GM23338 (cell line): ENCODE data around the gene LRRC4B. TPM values are rescaled to one million over a fixed set of nuclear protein-coding genes. Genes with fewer than 3 reads are reported as not detected.

Experiments
- ATAC-seq: fragments of 200-7000 bp; cut with Tn5 transposase; 3 replicates; pipeline ENCODE4 v1.9.1; 2020
- DNase-seq: peaks from one replicate; pipeline ENCODE4 v3.0.0-alpha.2; 2015; ENCODE audit warnings: low spot score
- H2AFZ ChIP-seq: fragments of 200-600 bp; sonication (generic); 2 replicates; pipeline ENCODE4 v1.8.0; 2016; ENCODE audit warnings: antibody characterized with exemption, mild to moderate bottlenecking, moderate library complexity
- H3F3A ChIP-seq: fragments of 200-600 bp; sonication (generic); replicated peaks from 2 replicates; pipeline ENCODE4 v1.8.0; 2017; ENCODE audit warnings: antibody characterized with exemption, mixed run types, low read depth
- H3K27ac ChIP-seq: fragments of 200-600 bp; sonication (generic); 2 replicates; pipeline ENCODE4 v1.6.1; 2016; ENCODE audit warnings: low read depth
- H3K27me3 ChIP-seq: fragments of 200-600 bp; sonication (generic); 2 replicates; pipeline ENCODE4 v1.8.0; 2016; ENCODE audit warnings: mild to moderate bottlenecking, mixed run types, moderate library complexity; ENCODE audit not compliant: insufficient read depth
- H3K36me3 ChIP-seq: fragments of 200-600 bp; sonication (generic); 2 replicates; pipeline ENCODE4 v1.8.0; 2016; ENCODE audit warnings: mild to moderate bottlenecking; ENCODE audit not compliant: insufficient read depth
- H3K4me1 ChIP-seq: fragments of 200-600 bp; sonication (generic); 2 replicates; pipeline ENCODE4 v1.8.0; 2016; ENCODE audit warnings: mild to moderate bottlenecking, moderate library complexity; ENCODE audit not compliant: insufficient read depth
- H3K4me2 ChIP-seq: fragments of 200-600 bp; sonication (generic); 2 replicates; pipeline ENCODE4 v1.7.1; 2017; ENCODE audit warnings: mixed run types
- H3K4me3 ChIP-seq: fragments of 200-600 bp; sonication (generic); 2 replicates; pipeline ENCODE4 v1.6.1; 2016; ENCODE audit warnings: mixed run types
- H3K79me2 ChIP-seq: fragments of 200-600 bp; sonication (generic); replicated peaks from 2 replicates; pipeline ENCODE4 v1.8.0; 2017; ENCODE audit warnings: mild to moderate bottlenecking; ENCODE audit not compliant: insufficient read depth
- H3K9me2 ChIP-seq: fragments of 200-600 bp; sonication (generic); 2 replicates; pipeline ENCODE4 v1.8.0; 2017; ENCODE audit not compliant: insufficient read depth
- H4K20me1 ChIP-seq: fragments of 200-600 bp; sonication (generic); replicated peaks from 2 replicates; pipeline ENCODE4 v1.8.0; 2017; ENCODE audit warnings: mild to moderate bottlenecking; ENCODE audit not compliant: insufficient read depth
- H3K27ac Mint-ChIP-seq: 2 replicates; pipeline ENCODE4 v1.8.0; 2020; ENCODE audit warnings: inconsistent platforms, mild to moderate bottlenecking, moderate library complexity, mixed read lengths
- H3K27me3 Mint-ChIP-seq: 3 replicates; pipeline ENCODE4 v1.8.0; 2022; ENCODE audit warnings: low read depth, mild to moderate bottlenecking, moderate library complexity, mixed read lengths, inconsistent platforms; ENCODE audit not compliant: insufficient read depth, poor library complexity
- H3K36me3 Mint-ChIP-seq: 3 replicates; pipeline ENCODE4 v1.8.0; 2021; ENCODE audit warnings: low read depth, mild to moderate bottlenecking, inconsistent platforms, moderate library complexity, mixed read lengths
- H3K4me1 Mint-ChIP-seq: 3 replicates; pipeline ENCODE4 v1.8.0; 2020; ENCODE audit warnings: mild to moderate bottlenecking, inconsistent platforms, mixed read lengths
- H3K4me3 Mint-ChIP-seq: 3 replicates; pipeline ENCODE4 v1.8.0; 2021; ENCODE audit warnings: moderate library complexity, mild to moderate bottlenecking, inconsistent platforms, mixed read lengths
- H3K9me3 Mint-ChIP-seq: 3 replicates; pipeline ENCODE4 v1.8.0; 2020; ENCODE audit warnings: moderate library complexity, mild to moderate bottlenecking, inconsistent platforms, mixed read lengths
- CREB1 ChIP-seq: fragments of 250-450 bp; sonication (Bioruptor Pico); IDR thresholded peaks from 2 replicates; pipeline ENCODE4 v1.5.0; 2020; ENCODE audit warnings: low read depth, mild to moderate bottlenecking, moderate library complexity
- CTCF ChIP-seq, 2 experiments: fragments of 200-600 bp in 1 of 2; sonication (generic) in 1 of 2; conservative IDR thresholded peaks; 2 replicates each; pipeline versions ENCODE4 v1.5.1 to v1.6.1; 2016 to 2017; ENCODE audit warnings: antibody characterized with exemption in 2 of 2, low read depth in 2 of 2, mild to moderate bottlenecking in 2 of 2, moderate library complexity in 1 of 2
- ETS1 ChIP-seq: IDR thresholded peaks from 2 replicates; pipeline ENCODE4 v1.6.1; 2016; ENCODE audit warnings: antibody characterized with exemption
- EZH2 ChIP-seq: fragments of 200-600 bp; sonication (generic); IDR thresholded peaks from one replicate; pipeline ENCODE4 v1.8.0; 2017; ENCODE audit warnings: antibody characterized with exemption, mild to moderate bottlenecking, low read depth; ENCODE audit not compliant: unreplicated experiment
- JUNB ChIP-seq: IDR thresholded peaks from one replicate; pipeline ENCODE4 v1.6.1; 2016; ENCODE audit warnings: antibody characterized with exemption; ENCODE audit not compliant: unreplicated experiment
- NANOG ChIP-seq: IDR thresholded peaks from 2 replicates; pipeline ENCODE4 v1.6.1; 2016; ENCODE audit warnings: antibody characterized with exemption, borderline replicate concordance
- POLR2AphosphoS5 ChIP-seq: IDR thresholded peaks from 2 replicates; pipeline ENCODE4 v1.6.1; 2016; ENCODE audit warnings: antibody characterized with exemption, low read depth
- REST ChIP-seq: IDR thresholded peaks from one replicate; pipeline ENCODE4 v1.6.1; 2018; ENCODE audit warnings: antibody characterized with exemption; ENCODE audit not compliant: unreplicated experiment
- STAT1 ChIP-seq: IDR thresholded peaks from one replicate; pipeline ENCODE4 v1.6.1; 2016; ENCODE audit warnings: antibody characterized with exemption; ENCODE audit not compliant: unreplicated experiment
- ZNF114 ChIP-seq: fragments of 250-450 bp; sonication (Bioruptor Pico); IDR thresholded peaks from 2 replicates; pipeline ENCODE4 v1.5.0; 2020; ENCODE audit warnings: mild to moderate bottlenecking, moderate library complexity
- ZNF331 ChIP-seq: fragments of 250-450 bp; sonication (Bioruptor Pico); IDR thresholded peaks from 2 replicates; pipeline ENCODE4 v1.5.0; 2020; ENCODE audit warnings: low read depth, mild to moderate bottlenecking, moderate library complexity
- polyA plus RNA-seq: library from polyadenylated mRNA; unstranded; fragments of >200 nt; fragmentation: Nextera tagmentation; extraction: Ambion mirVana; gene quantifications from 2 replicates; pipeline ENCODE4 v1.2.1, GENCODE V29; 2016
- total RNA-seq: library from RNA; depleted of rRNA; stranded (reverse); fragments of >200 nt; shearing (Covaris generic); gene quantifications from 2 replicates; pipeline ENCODE4 v1.2.3, GENCODE V29; 2014

LRRC4B gene
- total and polyA plus RNA-seq, 2 experiments from 2014 or later, result 2.0 to 13.2 TPM

- peaks cover 93% of the 10 kb centered on the region for H3K9me3 Mint-ChIP-seq
- no peak overlapping the region for H3K4me3 ChIP-seq
- H3K4me3 Mint-ChIP-seq, result no peak overlapping the region
- peaks cover 50% of the 10 kb centered on the region for H3K36me3 Mint-ChIP-seq
- H3K27ac Mint-ChIP-seq, result no peak overlapping the region
- H3K4me2 ChIP-seq, result no peak overlapping the region
- ATAC-seq (no peak), DNase-seq (no peak)
- peaks cover 10% of the 10 kb centered on the region for H3K27me3 ChIP-seq
- peaks cover 19% of the 10 kb centered on the region for H3K79me2 ChIP-seq
- H3K27me3 Mint-ChIP-seq, result no peaks in the 10 kb centered on the region
- no peaks in the 10 kb centered on the region for H3K4me1 Mint-ChIP-seq
- H3K36me3 ChIP-seq, result peaks cover 13% of the 10 kb centered on the region
- no peaks in the 10 kb centered on the region for H3K9me2 ChIP-seq
- no peak overlapping the region for H2AFZ ChIP-seq
- H4K20me1 ChIP-seq, result no peaks in the 10 kb centered on the region; the same call in 1 of the 2 replicates
- TF ChIP-seq ZNF331 (CRISPR knock-in tag) (no peak), ZNF114 (CRISPR knock-in tag) (no peak), CTCF (conservative IDR thresholded peaks at IDR 0.05; ENCODE audit: low read depth in 2 of 2) (no peak), CREB1 (CRISPR knock-in tag) (no peak), EZH2 (no peak), POLR2AphosphoS5 (no peak)
- H3K27ac ChIP-seq, result no peak overlapping the region
- no peaks in the 10 kb centered on the region for H3F3A ChIP-seq
- peaks cover 5% of the 10 kb centered on the region; the same call in 1 of the 2 replicates for H3K4me1 ChIP-seq
These were observed 85.9 kb downstream of the LRRC4B start for GRCh38 chr19:50482271-50482855.

GRCh38 chr19:50481351-50482149 lies 86.7 kb downstream of the LRRC4B start:
- Histone ChIP-seq H3F3A (no peaks in the 10 kb centered on the region), H3K4me1 (peaks cover 10% of the 10 kb centered on the region; the same call in 1 of the 2 replicates), H3K27ac (no peak overlapping the region), H3K4me2 (no peak overlapping the region), H2AFZ (no peak overlapping the region), H3K9me2 (no peaks in the 10 kb centered on the region), H4K20me1 (no peaks in the 10 kb centered on the region; the same call in 1 of the 2 replicates), H3K36me3 (peaks cover 12% of the 10 kb centered on the region), H3K79me2 (peaks cover 25% of the 10 kb centered on the region), H3K4me3 (no peak overlapping the region), H3K27me3 (peaks cover 5% of the 10 kb centered on the region; the same call in 1 of the 2 replicates)
- ATAC-seq, result no peak
- no peaks in the 10 kb centered on the region for H3K4me1 Mint-ChIP-seq
- DNase-seq, result no peak
- no peak overlapping the region for H3K27ac Mint-ChIP-seq
- H3K27me3 Mint-ChIP-seq, result peaks cover under 1% of the 10 kb centered on the region
- H3K9me3 Mint-ChIP-seq, result peaks cover 93% of the 10 kb centered on the region
- H3K36me3 Mint-ChIP-seq, result peaks cover 48% of the 10 kb centered on the region
- no peak for TF ChIP-seq EZH2
- TF ChIP-seq ETS1, result no peak
- no peak for TF ChIP-seq NANOG
- no peak for TF ChIP-seq STAT1
- no peak for TF ChIP-seq CTCF (conservative IDR thresholded peaks at IDR 0.05; ENCODE audit: low read depth in 2 of 2)
- no peak for TF ChIP-seq CREB1 (CRISPR knock-in tag)
- TF ChIP-seq ZNF331 (CRISPR knock-in tag), result no peak
- TF ChIP-seq POLR2AphosphoS5, result no peak
- TF ChIP-seq JUNB, result no peak
- TF ChIP-seq REST, result no peak
- H3K4me3 Mint-ChIP-seq, result no peak overlapping the region
